ENCODE results near the gene WNT6. TPM values are rescaled to one million over a fixed set of nuclear protein-coding genes. Genes with fewer than 3 reads are reported as not detected.

WNT6 gene
- total RNA-seq, 2 donors from 2014 or later: 0.29 TPM; not detected in 1

DNA sequence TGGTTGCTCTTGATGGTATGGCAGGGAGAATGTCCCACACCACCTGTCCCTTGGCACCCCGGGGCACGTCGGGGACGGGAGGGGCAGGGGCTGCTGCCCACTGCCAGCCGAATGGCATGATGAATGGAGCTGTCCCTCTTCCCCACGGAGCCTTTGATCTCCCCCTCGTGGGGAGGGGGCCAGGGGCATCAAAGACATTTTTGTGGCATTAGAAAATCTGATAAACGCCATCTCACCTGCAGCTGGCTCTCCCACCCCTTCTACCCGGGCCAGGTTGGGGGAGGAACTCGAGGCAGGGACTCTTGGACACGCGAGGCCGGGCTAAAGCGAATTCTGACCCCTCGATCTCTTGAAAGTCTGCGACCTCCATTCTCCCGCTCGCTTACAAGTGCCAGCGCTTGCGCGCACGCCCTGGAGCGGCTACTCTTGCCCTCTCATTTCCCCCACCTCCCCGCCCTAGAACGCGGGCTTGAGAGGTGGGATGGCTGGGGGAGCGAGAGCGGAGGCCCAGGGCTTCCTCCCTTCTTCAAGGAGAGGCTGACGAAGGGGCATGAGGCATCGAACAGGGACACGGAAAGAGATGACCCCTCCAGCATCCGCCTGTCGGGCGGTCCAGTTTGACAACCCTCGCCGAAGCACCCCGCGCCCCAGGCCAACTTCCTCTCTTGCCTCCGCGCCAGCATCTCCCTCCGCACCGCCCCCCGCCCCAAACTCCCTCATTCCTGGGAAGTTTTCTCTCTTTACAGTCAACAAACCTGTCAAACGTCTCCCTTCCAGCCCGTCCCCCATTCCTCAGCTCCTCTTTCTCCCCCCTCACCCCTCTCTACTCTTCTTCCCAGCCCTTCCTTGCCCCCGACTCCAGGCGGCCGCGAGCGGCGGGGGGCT, 692 bp upstream of the WNT6 start:
- Mint-ChIP-seq H3K27ac (no peak overlapping the region), H3K4me3 (peak overlapping the region; percentile 60), H3K27me3 (peaks cover 81% of the 10 kb centered on the region), H3K36me3 (ENCODE audit: low read depth) (no peaks in the 10 kb centered on the region), H3K4me1 (no peaks in the 10 kb centered on the region), H3K9me3 (no peaks in the 10 kb centered on the region)
- ATAC-seq (replicated peaks): no peak

DNA sequence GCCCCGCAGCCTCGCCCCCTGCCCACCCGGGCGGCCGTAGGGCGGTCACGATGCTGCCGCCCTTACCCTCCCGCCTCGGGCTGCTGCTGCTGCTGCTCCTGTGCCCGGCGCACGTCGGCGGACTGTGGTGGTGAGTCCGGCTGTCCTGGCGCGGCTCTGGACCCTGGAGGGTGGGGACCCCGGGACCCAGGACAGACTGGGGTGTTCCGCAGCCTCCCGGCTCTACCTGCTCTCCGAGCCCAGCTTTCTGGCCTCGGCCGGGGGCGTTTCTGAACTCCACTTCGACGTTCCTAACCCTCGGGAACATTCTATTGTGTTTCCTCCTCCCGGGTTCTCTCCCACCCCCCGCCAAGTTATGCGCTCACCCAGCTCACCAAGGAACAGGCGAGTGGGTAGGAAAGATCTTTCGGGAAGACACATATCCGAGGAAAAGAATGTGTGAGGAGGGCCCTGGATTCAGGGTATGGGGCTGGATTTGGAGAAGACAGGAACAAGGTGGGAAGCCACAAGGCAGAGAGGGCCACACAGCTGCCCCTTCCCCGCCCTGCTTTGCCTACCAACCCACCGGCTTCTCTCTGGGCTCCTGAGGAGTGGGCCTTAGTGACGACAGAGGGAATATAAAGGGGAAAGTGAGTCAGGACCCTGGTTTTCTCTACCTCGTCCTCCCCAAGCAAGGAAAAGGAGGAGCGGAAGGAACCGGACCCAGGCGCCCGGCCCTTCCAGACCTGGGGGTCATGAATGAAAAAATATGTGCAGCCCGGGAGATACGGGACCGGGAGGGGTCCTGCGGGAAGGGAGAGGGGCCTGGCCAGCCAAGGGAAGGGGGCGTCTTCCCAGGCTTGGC, 605 bp downstream of the WNT6 start:
- Mint-ChIP-seq H3K36me3 (ENCODE audit: low read depth) (no peaks in the 10 kb centered on the region), H3K9me3 (no peaks in the 10 kb centered on the region), H3K27me3 (peaks cover 70% of the 10 kb centered on the region), H3K4me1 (no peaks in the 10 kb centered on the region), H3K27ac (no peak overlapping the region), H3K4me3 (peak overlapping the region; percentile 54)
- ATAC-seq (replicated peaks): no peak

DNA sequence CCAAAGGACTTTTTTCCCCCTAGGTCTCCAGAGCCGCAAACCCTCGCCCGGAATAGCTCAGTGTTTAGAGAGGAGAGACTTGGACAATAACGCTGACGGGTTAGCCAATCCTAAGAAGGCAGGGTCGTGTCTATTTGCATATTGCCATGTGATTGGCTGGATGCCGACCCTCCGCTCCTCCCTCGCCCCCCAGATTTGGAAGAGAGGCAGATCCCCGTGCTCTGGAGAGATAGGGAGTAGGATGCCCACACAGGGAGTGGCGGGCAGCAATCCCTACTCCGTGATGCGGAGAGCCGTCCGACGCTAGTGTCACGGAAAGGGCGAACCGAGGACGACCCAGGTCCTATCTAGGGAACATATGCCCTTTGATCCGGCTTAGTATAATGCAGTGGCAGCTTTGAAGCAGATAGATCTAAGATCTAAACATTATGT, 1.4 kb downstream of the WNT6 start:
- Mint-ChIP-seq H3K4me3 (peak overlapping the region; percentile 54), H3K4me1 (no peaks in the 10 kb centered on the region), H3K9me3 (no peaks in the 10 kb centered on the region), H3K27me3 (peaks cover 65% of the 10 kb centered on the region), H3K27ac (no peak overlapping the region), H3K36me3 (ENCODE audit: low read depth) (no peaks in the 10 kb centered on the region)
- no peak for ATAC-seq (replicated peaks)

DNA sequence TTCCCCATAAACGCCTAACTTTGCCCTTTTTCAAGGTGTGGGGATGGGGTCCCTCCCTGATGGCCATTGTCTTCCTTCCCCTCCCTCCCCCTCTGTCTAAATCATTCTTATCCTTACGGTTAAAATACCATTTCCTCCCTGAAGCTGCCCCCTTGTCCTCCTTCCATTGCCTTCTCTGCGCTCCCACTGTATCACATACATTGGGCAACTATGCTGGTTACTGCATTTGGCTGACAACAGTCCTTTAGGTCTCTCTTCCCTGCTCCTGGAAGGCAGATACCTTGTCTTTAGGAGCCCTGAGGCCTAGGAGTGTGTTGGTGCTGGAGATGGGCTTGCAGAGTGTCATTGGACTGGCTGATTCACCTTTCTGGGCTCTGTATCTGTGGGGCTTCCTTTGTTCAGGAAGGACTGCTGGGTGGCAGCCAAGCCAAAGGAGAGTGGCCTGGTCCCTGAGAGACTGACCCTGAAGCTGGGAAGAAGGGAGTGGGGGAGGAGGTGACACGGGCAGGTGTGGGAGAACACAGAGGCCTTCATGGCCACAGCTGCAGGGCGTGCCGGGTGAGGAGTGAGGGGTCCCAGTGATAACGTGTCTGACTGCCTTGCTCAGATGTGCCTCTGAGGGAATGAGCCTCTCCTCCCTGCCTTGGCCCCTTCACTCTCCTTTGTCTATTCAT, 2.2 kb downstream of the WNT6 start:
- Mint-ChIP-seq H3K27ac (no peak overlapping the region), H3K4me3 (no peak overlapping the region), H3K27me3 (peaks cover 64% of the 10 kb centered on the region), H3K36me3 (ENCODE audit: low read depth) (no peaks in the 10 kb centered on the region), H3K4me1 (no peaks in the 10 kb centered on the region), H3K9me3 (no peaks in the 10 kb centered on the region)
- no peak for ATAC-seq (replicated peaks)

DNA sequence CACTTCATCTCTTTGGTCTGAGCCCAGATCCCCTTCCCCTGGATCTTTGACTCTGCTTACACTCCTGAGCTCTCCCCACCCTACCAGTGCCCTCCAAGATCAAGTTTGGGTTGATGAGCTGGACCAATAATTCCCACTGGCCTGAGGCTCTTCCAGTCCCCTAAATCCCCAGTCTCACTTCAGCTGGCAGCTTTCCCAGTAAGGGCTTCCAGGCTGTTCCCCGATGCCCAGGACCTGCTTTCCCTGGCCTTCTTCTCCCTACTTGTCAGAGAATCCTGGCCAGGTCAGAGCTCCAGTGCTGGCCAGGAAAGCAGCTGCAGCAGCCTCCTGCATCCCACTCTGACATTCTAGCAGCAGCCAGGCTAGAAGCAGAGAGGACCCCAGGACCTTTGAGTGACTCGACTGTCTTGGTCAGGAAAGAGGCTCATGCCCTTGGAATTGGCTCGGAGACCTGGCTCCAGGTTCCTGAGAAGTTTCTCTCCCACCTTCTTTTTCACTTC, 3.5 kb downstream of the WNT6 start:
- Mint-ChIP-seq H3K4me3 (no peak overlapping the region), H3K4me1 (no peaks in the 10 kb centered on the region), H3K9me3 (no peaks in the 10 kb centered on the region), H3K27ac (no peak overlapping the region), H3K27me3 (peaks cover 51% of the 10 kb centered on the region), H3K36me3 (ENCODE audit: low read depth) (no peaks in the 10 kb centered on the region)
- ATAC-seq (replicated peaks): no peak

DNA sequence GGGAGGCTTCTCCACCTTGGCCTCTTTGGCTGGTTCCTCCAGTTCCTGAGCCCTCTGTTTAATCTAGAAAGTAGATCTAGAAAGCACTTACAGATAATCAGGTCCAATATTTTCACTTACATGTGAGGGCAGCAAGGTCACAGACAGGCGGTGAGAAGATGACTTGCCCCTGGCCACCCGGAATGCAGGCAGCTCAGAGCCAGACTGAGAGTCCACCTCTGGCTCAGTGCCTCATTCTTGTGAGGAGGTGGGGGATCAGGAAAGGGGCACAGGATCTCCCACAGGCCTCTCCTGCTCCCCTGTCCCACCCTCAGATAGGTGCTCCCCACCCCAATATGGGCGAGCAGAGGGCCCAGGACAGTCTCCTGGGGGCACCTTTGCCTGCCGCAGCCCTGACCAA, 5.8 kb downstream of the WNT6 start:
- no peaks in the 10 kb centered on the region for H3K4me1 Mint-ChIP-seq
- no peak overlapping the region for H3K4me3 Mint-ChIP-seq
- no peak for ATAC-seq (replicated peaks)
- H3K27ac Mint-ChIP-seq: no peak overlapping the region
- H3K9me3 Mint-ChIP-seq: no peaks in the 10 kb centered on the region
- no peaks in the 10 kb centered on the region for H3K36me3 Mint-ChIP-seq (ENCODE audit: low read depth)
- peaks cover 44% of the 10 kb centered on the region for H3K27me3 Mint-ChIP-seq

DNA sequence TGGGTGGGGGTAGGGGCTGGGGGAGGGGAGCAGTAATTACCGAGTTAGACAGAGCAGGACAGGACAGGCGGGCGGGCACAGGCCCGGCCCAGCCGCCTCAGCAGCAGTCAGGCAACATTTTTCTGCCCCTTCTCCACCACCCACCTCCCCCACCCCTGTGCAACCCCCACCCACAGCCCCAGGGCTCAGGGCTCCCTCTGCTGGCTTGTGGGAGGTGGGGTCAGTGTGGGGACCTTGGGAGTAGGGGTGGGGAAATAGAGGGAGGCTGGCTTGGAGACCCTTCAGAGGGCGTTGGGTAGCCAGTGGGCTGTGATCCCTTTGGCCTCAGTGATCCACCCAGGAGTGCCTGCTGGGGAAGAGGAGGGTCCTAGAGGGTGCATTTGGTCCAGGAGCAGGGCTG, 6.4 kb downstream of the WNT6 start:
- Mint-ChIP-seq H3K27ac (no peak overlapping the region), H3K4me3 (no peak overlapping the region), H3K36me3 (ENCODE audit: low read depth) (no peaks in the 10 kb centered on the region), H3K9me3 (no peaks in the 10 kb centered on the region), H3K27me3 (peaks cover 42% of the 10 kb centered on the region), H3K4me1 (no peaks in the 10 kb centered on the region)
- no peak for ATAC-seq (replicated peaks)

DNA sequence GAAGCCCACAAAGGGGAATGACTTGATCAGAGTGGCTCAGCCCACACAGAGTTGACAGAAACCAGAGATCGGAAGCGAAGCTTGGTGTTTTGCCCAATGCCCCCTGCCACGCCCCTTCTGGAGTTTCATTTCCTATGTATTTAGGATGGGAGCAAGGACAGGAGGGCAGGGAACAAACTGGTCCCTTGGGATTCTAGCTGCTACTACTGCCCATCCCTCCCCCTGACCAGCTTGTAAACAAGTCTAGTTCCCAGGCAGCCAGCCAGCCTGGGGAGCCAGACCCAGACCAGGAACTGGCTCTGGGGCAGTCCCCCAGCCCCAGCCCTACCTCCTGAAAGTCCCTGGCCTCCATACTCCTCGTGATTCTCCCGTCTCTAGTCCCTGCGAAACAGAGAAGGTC, 8.3 kb downstream of the WNT6 start:
- H3K9me3 Mint-ChIP-seq: no peaks in the 10 kb centered on the region
- H3K36me3 Mint-ChIP-seq (ENCODE audit: low read depth): peaks cover 7% of the 10 kb centered on the region
- ATAC-seq (replicated peaks): peak; percentile 48
- H3K4me1 Mint-ChIP-seq: peaks cover 10% of the 10 kb centered on the region
- H3K27me3 Mint-ChIP-seq: peaks cover 43% of the 10 kb centered on the region
- H3K27ac Mint-ChIP-seq: no peak overlapping the region
- H3K4me3 Mint-ChIP-seq: no peak overlapping the region

DNA sequence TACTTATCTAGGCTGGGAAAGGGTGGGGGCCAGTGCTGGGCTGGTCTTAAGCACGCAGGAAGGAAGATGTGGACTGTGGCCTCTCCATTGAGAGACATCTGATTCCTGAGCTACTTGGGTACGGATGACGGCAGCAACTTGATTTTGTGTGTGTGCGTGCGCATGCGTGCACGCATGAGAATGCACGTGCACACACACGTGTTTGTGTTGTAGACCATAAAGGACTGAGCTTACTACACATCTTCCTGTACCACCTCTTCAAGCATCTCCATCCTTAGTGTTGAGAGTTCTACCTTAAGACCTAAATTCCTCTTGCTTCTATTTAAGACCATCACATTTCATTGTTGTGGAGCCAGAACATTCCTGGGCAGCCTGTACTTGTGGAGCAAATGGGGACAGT, 9.5 kb downstream of the WNT6 start:
- Mint-ChIP-seq H3K4me3 (no peak overlapping the region), H3K4me1 (peaks cover 10% of the 10 kb centered on the region), H3K9me3 (no peaks in the 10 kb centered on the region), H3K27me3 (peaks cover 36% of the 10 kb centered on the region), H3K36me3 (ENCODE audit: low read depth) (peaks cover 7% of the 10 kb centered on the region), H3K27ac (no peak overlapping the region)
- no peak for ATAC-seq (replicated peaks)

DNA sequence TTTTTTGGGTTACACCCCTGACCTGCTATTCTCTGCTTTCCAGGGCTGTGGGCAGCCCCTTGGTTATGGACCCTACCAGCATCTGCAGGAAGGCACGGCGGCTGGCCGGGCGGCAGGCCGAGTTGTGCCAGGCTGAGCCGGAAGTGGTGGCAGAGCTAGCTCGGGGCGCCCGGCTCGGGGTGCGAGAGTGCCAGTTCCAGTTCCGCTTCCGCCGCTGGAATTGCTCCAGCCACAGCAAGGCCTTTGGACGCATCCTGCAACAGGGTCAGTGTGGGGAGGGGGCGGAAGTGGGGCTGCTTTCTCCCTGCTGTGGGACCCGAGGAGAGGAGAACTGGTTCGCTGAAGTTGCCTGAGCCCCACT, 11.4 kb downstream of the WNT6 start:
- H3K27ac Mint-ChIP-seq: no peak overlapping the region
- ATAC-seq (replicated peaks): peak; percentile 5
- H3K36me3 Mint-ChIP-seq (ENCODE audit: low read depth): peaks cover 7% of the 10 kb centered on the region
- H3K4me1 Mint-ChIP-seq: peaks cover 10% of the 10 kb centered on the region
- no peaks in the 10 kb centered on the region for H3K9me3 Mint-ChIP-seq
- peaks cover 45% of the 10 kb centered on the region for H3K27me3 Mint-ChIP-seq
- peak overlapping the region; percentile 81 for H3K4me3 Mint-ChIP-seq

DNA sequence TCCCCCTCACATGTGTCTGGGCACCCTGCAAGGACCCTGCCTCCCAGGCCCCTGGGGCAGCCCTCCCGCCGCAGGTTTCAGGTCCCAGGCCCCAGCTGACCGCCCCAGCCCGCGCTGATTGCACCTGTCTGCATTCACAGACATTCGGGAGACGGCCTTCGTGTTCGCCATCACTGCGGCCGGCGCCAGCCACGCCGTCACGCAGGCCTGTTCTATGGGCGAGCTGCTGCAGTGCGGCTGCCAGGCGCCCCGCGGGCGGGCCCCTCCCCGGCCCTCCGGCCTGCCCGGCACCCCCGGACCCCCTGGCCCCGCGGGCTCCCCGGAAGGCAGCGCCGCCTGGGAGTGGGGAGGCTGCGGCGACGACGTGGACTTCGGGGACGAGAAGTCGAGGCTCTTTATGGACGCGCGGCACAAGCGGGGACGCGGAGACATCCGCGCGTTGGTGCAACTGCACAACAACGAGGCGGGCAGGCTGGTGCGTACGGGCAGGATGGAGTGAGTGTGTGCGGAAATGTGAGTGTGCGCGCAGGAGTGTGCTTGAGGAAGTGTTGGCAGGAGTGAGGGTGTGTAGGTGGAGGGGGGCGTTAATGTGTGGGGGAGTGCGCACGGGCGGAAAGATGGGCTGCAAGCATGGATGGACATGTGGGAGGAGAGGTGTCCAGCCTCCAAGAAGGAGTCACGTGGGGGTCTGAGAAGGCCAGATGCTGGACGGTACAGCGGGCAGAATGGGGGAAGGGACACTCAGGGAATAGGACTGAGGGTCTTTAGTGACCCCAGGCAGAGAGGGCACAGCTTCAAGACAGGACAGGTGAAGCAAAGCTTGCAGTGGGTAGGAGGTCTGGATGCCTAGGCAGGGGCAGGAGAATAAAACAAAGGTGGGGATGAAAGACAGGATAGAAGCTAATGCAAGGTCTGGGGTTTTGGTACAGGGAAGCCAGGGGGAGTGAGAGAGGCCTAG, 12.0 kb downstream of the WNT6 start:
- peak overlapping the region; percentile 37 for H3K27ac Mint-ChIP-seq
- H3K36me3 Mint-ChIP-seq (ENCODE audit: low read depth): peaks cover 7% of the 10 kb centered on the region
- peak overlapping the region; percentile 81 for H3K4me3 Mint-ChIP-seq
- peak; percentile 50 for ATAC-seq (replicated peaks)
- no peaks in the 10 kb centered on the region for H3K9me3 Mint-ChIP-seq
- peaks cover 41% of the 10 kb centered on the region for H3K27me3 Mint-ChIP-seq
- peaks cover 11% of the 10 kb centered on the region for H3K4me1 Mint-ChIP-seq

DNA sequence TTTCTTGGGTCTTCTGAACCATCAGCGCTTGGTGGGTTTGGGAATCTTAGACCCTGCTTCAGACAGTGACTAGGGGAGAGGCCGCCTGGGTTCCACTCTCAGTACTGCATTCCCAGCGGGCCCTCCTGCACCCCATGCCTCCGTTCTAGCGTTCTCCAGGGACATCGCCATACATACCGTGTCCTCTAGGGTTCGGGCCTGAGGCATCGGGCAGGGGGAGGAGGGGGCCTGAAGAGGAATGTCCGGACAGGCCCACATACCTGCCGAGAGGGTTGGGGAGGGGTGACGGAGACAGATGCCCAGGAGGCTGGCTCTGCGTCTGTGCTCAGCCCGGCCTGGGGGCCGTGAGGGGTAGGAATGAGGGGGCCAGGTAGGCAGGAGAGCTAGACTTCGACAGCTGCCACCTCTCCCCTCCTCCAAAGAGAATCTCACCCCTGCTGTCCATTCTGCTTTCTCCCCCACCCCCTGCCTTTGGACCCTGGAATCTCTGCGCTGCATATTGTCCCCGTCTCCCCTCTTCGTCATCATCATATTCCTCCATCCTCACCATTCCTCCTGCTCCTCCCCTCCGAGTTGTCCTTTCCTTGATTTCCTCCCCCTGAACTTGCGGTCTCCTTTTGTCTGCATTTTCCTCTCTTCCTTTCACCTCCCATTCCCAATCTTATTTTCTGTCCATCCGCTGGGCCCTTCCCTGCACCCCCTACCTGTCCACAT, 13.2 kb downstream of the WNT6 start:
- H3K9me3 Mint-ChIP-seq: no peaks in the 10 kb centered on the region
- ATAC-seq (replicated peaks): no peak
- peaks cover 14% of the 10 kb centered on the region for H3K4me1 Mint-ChIP-seq
- H3K27ac Mint-ChIP-seq: no peak overlapping the region
- peaks cover 7% of the 10 kb centered on the region for H3K36me3 Mint-ChIP-seq (ENCODE audit: low read depth)
- H3K27me3 Mint-ChIP-seq: peaks cover 40% of the 10 kb centered on the region
- H3K4me3 Mint-ChIP-seq: peak overlapping the region; percentile 81

Data from activated T-helper 17 cell treated with anti-CD3 and anti-CD28 coated beads, Interleukin-2, amount 50 U/mL, for 72 hours (primary cell).